ENCODE results near the gene GTF2H1. TPM values are rescaled to one million over a fixed set of nuclear protein-coding genes. Genes with fewer than 3 reads are reported as not detected.

The GTF2H1 gene
- 94.6 TPM for total RNA-seq

DNA sequence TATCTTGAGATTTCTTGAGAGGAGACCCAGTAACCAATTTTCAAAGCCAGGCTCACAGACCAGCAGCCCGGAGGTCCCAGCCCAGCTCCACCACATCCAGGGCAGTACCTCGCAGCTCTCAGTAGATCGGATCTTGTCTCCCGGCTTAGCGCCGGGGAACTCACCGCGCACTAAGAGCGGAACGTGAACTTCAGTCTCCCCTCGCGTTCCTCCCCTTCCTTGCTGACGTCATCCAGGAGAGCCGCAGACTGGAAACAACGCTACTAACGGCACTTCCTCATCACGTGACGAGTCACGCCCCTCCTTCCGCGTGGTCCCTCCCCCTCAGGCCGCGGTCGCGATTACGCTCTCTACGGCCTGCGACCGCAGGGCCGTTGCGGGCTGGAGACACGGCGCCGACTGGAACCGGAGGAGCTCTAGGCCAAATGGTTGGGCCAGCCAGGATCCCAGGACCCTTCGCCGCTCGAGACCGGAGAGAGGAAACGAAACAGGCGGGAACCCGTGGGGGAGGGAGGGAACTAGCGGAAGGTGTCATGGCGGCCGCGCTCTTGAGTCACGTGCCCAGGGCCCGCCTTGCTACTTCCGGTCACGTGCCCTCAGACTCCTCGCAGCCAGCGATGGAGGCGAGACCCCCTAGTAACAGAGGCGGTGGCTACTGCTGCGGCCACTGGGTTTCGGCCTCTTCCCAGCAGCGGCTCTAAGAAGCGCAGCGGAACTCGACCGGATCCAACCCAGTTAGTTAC is at the start of gene GTF2H1, which contains the start of gene HPS5:
TSS of gene GTF2H1 (plus strand) at position 599 of the 743 bp plus-strand sequence. CDS start 10,508 bp downstream, outside the sequence.
TSS of gene HPS5 (minus strand) at position 172 of the 743 bp plus-strand sequence. CDS start 4,282 bp downstream, outside the sequence.

DNA sequence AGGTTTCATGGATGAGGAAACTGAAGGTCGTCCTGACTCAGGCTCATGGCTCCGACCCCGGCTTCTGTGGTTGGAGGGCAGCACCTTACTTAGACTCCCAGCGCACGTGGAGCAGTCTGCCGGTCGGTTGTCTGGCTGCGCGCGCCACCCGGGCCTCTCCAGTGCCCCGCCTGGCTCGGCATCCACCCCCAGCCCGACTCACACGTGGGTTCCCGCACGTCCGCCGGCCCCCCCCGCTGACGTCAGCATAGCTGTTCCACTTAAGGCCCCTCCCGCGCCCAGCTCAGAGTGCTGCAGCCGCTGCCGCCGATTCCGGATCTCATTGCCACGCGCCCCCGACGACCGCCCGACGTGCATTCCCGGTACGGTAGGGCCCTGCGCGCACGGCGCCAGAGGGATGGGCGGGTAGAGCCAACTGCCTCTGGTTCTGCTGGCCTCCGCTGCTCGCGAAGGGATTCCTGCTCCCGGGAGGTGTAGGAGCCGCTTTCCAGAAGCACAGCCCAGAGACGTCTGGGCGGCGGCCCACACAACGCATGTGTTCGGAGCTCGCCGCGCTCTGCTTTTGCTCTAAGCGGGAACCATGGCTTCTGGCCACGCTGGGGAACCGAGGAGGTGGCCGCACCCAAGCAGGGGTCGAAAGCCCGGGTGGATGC is 72.0 kb downstream of the GTF2H1 start, which contains the start of gene LDHA:
TSS of gene LDHA (plus strand) at position 289 of the 653 bp plus-strand sequence. CDS start 2,280 bp downstream, outside the sequence.

Other genes with a start within 250 kb of the GTF2H1 start
- gene SAAL1, start 216.5 kb upstream of the GTF2H1 start, total RNA-seq: 24.8 TPM
- gene MRGPRX3, start 190.0 kb upstream of the GTF2H1 start, total RNA-seq: not detected
- not detected for gene MRGPRX4, start 149.7 kb upstream of the GTF2H1 start, total RNA-seq
- gene SAA4, start 85.8 kb upstream of the GTF2H1 start, total RNA-seq: not detected
- 0.99 TPM for gene SAA2, start 73.9 kb upstream of the GTF2H1 start, total RNA-seq
- not detected for gene SAA1, start 56.3 kb upstream of the GTF2H1 start, total RNA-seq
- gene HPS5, start 427 bp upstream of the GTF2H1 start, total RNA-seq: 43.2 TPM
- 507 TPM for gene LDHA, start 72.0 kb downstream of the GTF2H1 start, total RNA-seq
- gene LDHC, start 89.8 kb downstream of the GTF2H1 start, total RNA-seq: not detected
- not detected for gene LDHAL6A, start 133.3 kb downstream of the GTF2H1 start, total RNA-seq
- 108 TPM for gene TSG101, start 204.4 kb downstream of the GTF2H1 start, total RNA-seq